Peyer's patch (tissue), 4 donors: ENCODE measurements around the gene HPSE2.

Experiments
- POLR2A ChIP-seq, 2 donors: fragments of 450-650 bp; IDR thresholded peaks; one replicate each; pipeline ENCODE4 v1.5.1; 2017; ENCODE audit warnings: antibody characterized with exemption in 2 of 2, mild to moderate bottlenecking in 2 of 2, moderate library complexity in 2 of 2
- TF ChIP-seq, protein P1 (sequence below), 6 experiments: fragments of 450-650 bp in 4 of 6; fragments of 200-600 bp in 2 of 6; sonication (generic) in 1 of 6; IDR thresholded peaks; one replicate each; pipeline ENCODE4 v1.5.1; 2017 to 2019; ENCODE audit warnings: antibody characterized with exemption in 6 of 6, mild to moderate bottlenecking in 3 of 6, moderate library complexity in 1 of 6

DNA sequence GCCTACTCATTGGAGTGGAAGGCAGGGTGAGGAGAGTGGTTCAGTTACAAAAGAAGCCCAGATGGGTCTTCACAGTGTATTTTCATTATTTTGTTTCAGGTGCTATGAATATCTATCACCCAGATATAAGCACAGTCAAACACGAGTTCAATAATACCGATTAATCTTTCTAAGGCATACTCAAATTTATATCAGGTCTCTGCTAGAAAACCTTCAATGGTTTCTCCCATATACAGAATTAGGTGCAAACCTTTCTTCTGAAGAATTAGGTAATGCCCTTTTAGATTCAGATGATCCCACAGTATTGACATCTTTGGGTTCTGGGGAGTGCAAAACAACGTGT lies 774.2 kb downstream of the HPSE2 start:
- TF ChIP-seq, protein P1, sequence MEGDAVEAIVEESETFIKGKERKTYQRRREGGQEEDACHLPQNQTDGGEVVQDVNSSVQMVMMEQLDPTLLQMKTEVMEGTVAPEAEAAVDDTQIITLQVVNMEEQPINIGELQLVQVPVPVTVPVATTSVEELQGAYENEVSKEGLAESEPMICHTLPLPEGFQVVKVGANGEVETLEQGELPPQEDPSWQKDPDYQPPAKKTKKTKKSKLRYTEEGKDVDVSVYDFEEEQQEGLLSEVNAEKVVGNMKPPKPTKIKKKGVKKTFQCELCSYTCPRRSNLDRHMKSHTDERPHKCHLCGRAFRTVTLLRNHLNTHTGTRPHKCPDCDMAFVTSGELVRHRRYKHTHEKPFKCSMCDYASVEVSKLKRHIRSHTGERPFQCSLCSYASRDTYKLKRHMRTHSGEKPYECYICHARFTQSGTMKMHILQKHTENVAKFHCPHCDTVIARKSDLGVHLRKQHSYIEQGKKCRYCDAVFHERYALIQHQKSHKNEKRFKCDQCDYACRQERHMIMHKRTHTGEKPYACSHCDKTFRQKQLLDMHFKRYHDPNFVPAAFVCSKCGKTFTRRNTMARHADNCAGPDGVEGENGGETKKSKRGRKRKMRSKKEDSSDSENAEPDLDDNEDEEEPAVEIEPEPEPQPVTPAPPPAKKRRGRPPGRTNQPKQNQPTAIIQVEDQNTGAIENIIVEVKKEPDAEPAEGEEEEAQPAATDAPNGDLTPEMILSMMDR (IDR thresholded peaks at IDR 0.05): no peak
- TF ChIP-seq POLR2A (IDR thresholded peaks at IDR 0.05): no peak
